Left lung (tissue), 10 donors: Measurements from ENCODE around the gene TMEM132A. TPM values are rescaled to one million over a fixed set of nuclear protein-coding genes. Genes with fewer than 3 reads are reported as not detected.
A peak's percentile ranks its signal among the peaks of the same experiment; 100 is the strongest.

Source experiments
- ATAC-seq: fragments of 200-7000 bp; cut with Tn5 transposase; one replicate; pipeline ENCODE4 v1.9.1; 2020; ENCODE audit warnings: moderate library complexity
- DNase-seq, 4 donors: peaks; one replicate each; pipeline ENCODE4 v3.0.0-alpha.2; 2013 to 2020
- H3K27ac ChIP-seq, 2 donors: fragments of 200-600 bp; sonication (generic) in 1 of 2; one replicate each; pipeline versions ENCODE4 v1.5.0 to v1.8.0; 2020 to 2021
- H3K27me3 ChIP-seq, 2 donors: fragments of 200-600 bp; sonication (generic) in 1 of 2; one replicate each; pipeline versions ENCODE4 v1.5.0 to v1.8.0; 2020 to 2021
- H3K36me3 ChIP-seq, 2 donors: fragments of 200-600 bp; sonication (generic) in 1 of 2; one replicate each; pipeline versions ENCODE4 v1.5.0 to v1.8.0; 2020 to 2021
- H3K4me1 ChIP-seq, 2 donors: fragments of 200-600 bp; one replicate each; pipeline ENCODE4 v1.8.0; 2021
- H3K4me3 ChIP-seq, 2 donors: fragments of 200-600 bp; sonication (generic) in 1 of 2; one replicate each; pipeline versions ENCODE4 v1.5.0 to v1.8.0; 2020 to 2021; ENCODE audit warnings: mild to moderate bottlenecking in 1 of 2
- H3K9me3 ChIP-seq, 2 donors: fragments of 200-600 bp; sonication (generic) in 1 of 2; one replicate each; pipeline versions ENCODE4 v1.5.0 to v1.8.0; 2020 to 2021
- intact Hi-C, 2 donors: fragments of 100-400 bp; cut with DNase I; formaldehyde crosslinking; loops; one replicate each; pipeline versions ENCODE4 v1.11.2 to v1.14.2; 2022
- polyA plus RNA-seq, 6 donors: library from polyadenylated mRNA; unstranded; fragments of 120-200 nt; gene quantifications; one replicate each; pipeline ENCODE4 v1.2.1, GENCODE V29; 2013; ENCODE audit not compliant: insufficient read length in 6 of 6
- total RNA-seq, 2 donors: library from RNA; stranded (reverse); fragmentation: NEBNext Ultra II Directional; extraction: Animal tissue kit (Norgen Biotek cat#: 25700); gene quantifications; one replicate each; pipeline ENCODE4 v1.2.1, GENCODE V29; 2021
- TF ChIP-seq, protein P1 (sequence below), 2 donors: fragments of 200-600 bp; sonication (generic) in 1 of 2; IDR thresholded peaks; one replicate each; pipeline versions ENCODE4 v1.5.0 to v1.8.0; 2021; ENCODE audit warnings: antibody characterized with exemption in 2 of 2
- donor health status: DM: no; HTN: yes; CAD: no.
- donor health status: DM: no; HTN: no; CAD: no.

Gene TMEM132A
- total and polyA plus RNA-seq, 8 donors, result 12.3 to 67.8 (median 43.2) TPM

- H3K4me3 ChIP-seq, result no peak overlapping the region
- no peaks in the 10 kb centered on the region for H3K9me3 ChIP-seq
- TF ChIP-seq, protein P1, sequence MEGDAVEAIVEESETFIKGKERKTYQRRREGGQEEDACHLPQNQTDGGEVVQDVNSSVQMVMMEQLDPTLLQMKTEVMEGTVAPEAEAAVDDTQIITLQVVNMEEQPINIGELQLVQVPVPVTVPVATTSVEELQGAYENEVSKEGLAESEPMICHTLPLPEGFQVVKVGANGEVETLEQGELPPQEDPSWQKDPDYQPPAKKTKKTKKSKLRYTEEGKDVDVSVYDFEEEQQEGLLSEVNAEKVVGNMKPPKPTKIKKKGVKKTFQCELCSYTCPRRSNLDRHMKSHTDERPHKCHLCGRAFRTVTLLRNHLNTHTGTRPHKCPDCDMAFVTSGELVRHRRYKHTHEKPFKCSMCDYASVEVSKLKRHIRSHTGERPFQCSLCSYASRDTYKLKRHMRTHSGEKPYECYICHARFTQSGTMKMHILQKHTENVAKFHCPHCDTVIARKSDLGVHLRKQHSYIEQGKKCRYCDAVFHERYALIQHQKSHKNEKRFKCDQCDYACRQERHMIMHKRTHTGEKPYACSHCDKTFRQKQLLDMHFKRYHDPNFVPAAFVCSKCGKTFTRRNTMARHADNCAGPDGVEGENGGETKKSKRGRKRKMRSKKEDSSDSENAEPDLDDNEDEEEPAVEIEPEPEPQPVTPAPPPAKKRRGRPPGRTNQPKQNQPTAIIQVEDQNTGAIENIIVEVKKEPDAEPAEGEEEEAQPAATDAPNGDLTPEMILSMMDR (IDR thresholded peaks at IDR 0.05), result no peak
- intact Hi-C loops, result no loop called here
- peaks cover 10 to 42% of the 10 kb centered on the region in 2 donors for H3K4me1 ChIP-seq
- DNase-seq, result no peak
- peak overlapping the region in 1 of 2 donors; percentile 21 for H3K27ac ChIP-seq
- no peaks in the 10 kb centered on the region for H3K36me3 ChIP-seq
- ATAC-seq, result no peak
- H3K27me3 ChIP-seq, result no peaks in the 10 kb centered on the region
These were observed 13.4 kb upstream of the TMEM132A start for GRCh38 chr11:60910711-60911380.

DNA sequence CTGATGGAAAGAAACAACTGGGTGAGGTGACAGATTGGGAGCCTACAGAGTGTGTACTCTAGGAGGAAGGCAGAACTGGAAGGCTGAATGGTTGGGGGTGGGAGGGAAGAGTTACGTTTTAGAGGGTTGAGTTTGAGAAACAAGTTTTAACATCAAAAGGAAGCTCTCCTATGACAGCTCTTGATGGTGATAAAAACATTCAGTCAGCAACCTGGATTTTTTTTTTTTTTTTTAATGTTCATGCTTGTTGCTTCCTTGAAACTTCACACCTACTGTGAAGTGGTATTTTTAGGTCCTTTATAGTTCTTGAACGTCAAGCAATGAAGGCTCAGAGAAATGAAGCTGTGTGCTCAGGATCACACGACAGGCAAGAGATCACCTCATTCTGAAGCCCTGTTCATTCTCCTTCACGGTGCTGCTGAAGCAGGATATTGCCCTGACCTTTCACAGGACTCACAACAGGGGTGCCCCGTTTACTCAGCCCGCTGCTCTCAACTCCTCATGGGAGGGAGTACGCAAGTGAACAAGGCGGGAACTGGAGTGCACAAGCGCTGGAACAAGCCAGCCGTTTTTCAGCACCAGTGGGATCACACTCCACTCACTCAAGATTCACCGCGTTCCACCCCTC is 11.9 kb upstream of the TMEM132A start:
- Histone ChIP-seq H3K36me3 (no peaks in the 10 kb centered on the region), H3K4me3 (no peak overlapping the region), H3K9me3 (no peaks in the 10 kb centered on the region), H3K27me3 (no peaks in the 10 kb centered on the region), H3K4me1 (peaks cover 15 to 48% of the 10 kb centered on the region in 2 donors), H3K27ac (no peak overlapping the region)
- DNase-seq, result no peak
- TF ChIP-seq, protein P1 (IDR thresholded peaks at IDR 0.05), result no peak
- no peak for ATAC-seq
- intact Hi-C loops, result no loop called here

- ATAC-seq (no peak), DNase-seq (peak in 1 of 4 donors; percentile 35)
- Histone ChIP-seq H3K36me3 (no peaks in the 10 kb centered on the region), H3K27ac (peak overlapping the region; percentile 88 to 94), H3K4me3 (peak overlapping the region; percentile 73 to 74), H3K27me3 (no peaks in the 10 kb centered on the region), H3K9me3 (no peaks in the 10 kb centered on the region), H3K4me1 (peaks cover 15 to 50% of the 10 kb centered on the region in 2 donors)
- TF ChIP-seq, protein P1 (IDR thresholded peaks at IDR 0.05), result no peak
- intact Hi-C loops, result no loop called here
These were observed 11.3 kb upstream of the TMEM132A start for GRCh38 chr11:60912851-60913528.

GRCh38 chr11:60913793-60914632 is 10.2 kb upstream of the TMEM132A start, which contains the start of gene TMEM109:
TMEM109 (plus strand) TSS chr11:60914158; CDS start chr11:60919694, 5,536 bp downstream.
- Histone ChIP-seq H3K27ac (peak within 1 kb of the TSS; percentile 88 to 94), H3K4me3 (peak within 1 kb of the TSS; percentile 73 to 74), H3K4me1 (peaks cover 15 to 60% of the 10 kb centered on the region in 2 donors), H3K9me3 (no peaks in the 10 kb centered on the region), H3K27me3 (no peaks in the 10 kb centered on the region), H3K36me3 (no peaks in the 10 kb centered on the region)
- DNase-seq (peak; percentile 91 to 94 (median 93)), ATAC-seq (peak; percentile 81)
- TF ChIP-seq, protein P1 (IDR thresholded peaks at IDR 0.05), result peak in 1 of 2 donors; percentile 11
- intact Hi-C loops, result no loop called here
